ENCODE data around the gene H19.

Gene H19

GRCh38 chr11:1997755-1998154, at the start of gene H19:
TSS of gene H19 (minus strand) at chr11:1997842.
- no peak for DNase-seq (ENCODE audit: low spot score)

GRCh38 chr11:2041963-2042362, 44.3 kb upstream of the H19 start:
- DNase-seq (ENCODE audit: low spot score), result no peak

GRCh38 chr11:2041153-2041552, 43.5 kb upstream of the H19 start:
- no peak for DNase-seq (ENCODE audit: low spot score)

- no peak for DNase-seq (ENCODE audit: low spot score)
These were observed 41.6 kb upstream of the H19 start for GRCh38 chr11:2039198-2039759.

GRCh38 chr11:2036863-2037486, 39.3 kb upstream of the H19 start:
- DNase-seq (ENCODE audit: low spot score), result no peak

- DNase-seq (ENCODE audit: low spot score), result no peak
These were observed 37.7 kb upstream of the H19 start for GRCh38 chr11:2035382-2035781.

GRCh38 chr11:2031058-2031457, 33.4 kb upstream of the H19 start:
- DNase-seq (ENCODE audit: low spot score), result no peak

- DNase-seq (ENCODE audit: low spot score), result no peak
These were observed 30.1 kb upstream of the H19 start for GRCh38 chr11:2027708-2028107.

- no peak for DNase-seq (ENCODE audit: low spot score)
These were observed 17.4 kb upstream of the H19 start for GRCh38 chr11:2015025-2015424.

- DNase-seq (ENCODE audit: low spot score), result no peak
These were observed 14.8 kb upstream of the H19 start for GRCh38 chr11:2012440-2012839.

- DNase-seq (ENCODE audit: low spot score), result no peak
These were observed 6.8 kb upstream of the H19 start for GRCh38 chr11:2004466-2004865.

GRCh38 chr11:2002807-2003206, 5.2 kb upstream of the H19 start:
- no peak for DNase-seq (ENCODE audit: low spot score)

GRCh38 chr11:2002042-2002776, 4.6 kb upstream of the H19 start:
- no peak for DNase-seq (ENCODE audit: low spot score)

- DNase-seq (ENCODE audit: low spot score), result no peak
These were observed 1.2 kb upstream of the H19 start for GRCh38 chr11:1998861-1999260.

GRCh38 chr11:1998290-1998689, 648 bp upstream of the H19 start:
- no peak for DNase-seq (ENCODE audit: low spot score)

- no peak for DNase-seq (ENCODE audit: low spot score)
These were observed 3.5 kb downstream of the H19 start for GRCh38 chr11:1994121-1994520.

GRCh38 chr11:1992111-1992510, 5.5 kb downstream of the H19 start:
- DNase-seq (ENCODE audit: low spot score), result no peak

GRCh38 chr11:1990872-1991578, 6.6 kb downstream of the H19 start:
- DNase-seq (ENCODE audit: low spot score), result no peak

GRCh38 chr11:1989953-1990352, 7.7 kb downstream of the H19 start:
- no peak for DNase-seq (ENCODE audit: low spot score)

- DNase-seq (ENCODE audit: low spot score), result no peak
These were observed 8.8 kb downstream of the H19 start for GRCh38 chr11:1988667-1989317.

GRCh38 chr11:1988174-1988573, 9.5 kb downstream of the H19 start:
- DNase-seq (ENCODE audit: low spot score), result no peak

- no peak for DNase-seq (ENCODE audit: low spot score)
These were observed 10.6 kb downstream of the H19 start for GRCh38 chr11:1987024-1987423.

GRCh38 chr11:1983601-1983961, 14.1 kb downstream of the H19 start:
- DNase-seq (ENCODE audit: low spot score), result no peak

Data from CD4-positive, alpha-beta T cell treated with Interleukin-6 at 100 ng/mL for 8 hours (primary cell).